Inflammatory macrophage (primary cell): ENCODE results near the gene AGAP1.

Source experiments
- DNase-seq, 2 donors: peaks; one replicate each; pipeline ENCODE4 v3.0.0-alpha.2; 2020 to 2022

Gene AGAP1

DNA sequence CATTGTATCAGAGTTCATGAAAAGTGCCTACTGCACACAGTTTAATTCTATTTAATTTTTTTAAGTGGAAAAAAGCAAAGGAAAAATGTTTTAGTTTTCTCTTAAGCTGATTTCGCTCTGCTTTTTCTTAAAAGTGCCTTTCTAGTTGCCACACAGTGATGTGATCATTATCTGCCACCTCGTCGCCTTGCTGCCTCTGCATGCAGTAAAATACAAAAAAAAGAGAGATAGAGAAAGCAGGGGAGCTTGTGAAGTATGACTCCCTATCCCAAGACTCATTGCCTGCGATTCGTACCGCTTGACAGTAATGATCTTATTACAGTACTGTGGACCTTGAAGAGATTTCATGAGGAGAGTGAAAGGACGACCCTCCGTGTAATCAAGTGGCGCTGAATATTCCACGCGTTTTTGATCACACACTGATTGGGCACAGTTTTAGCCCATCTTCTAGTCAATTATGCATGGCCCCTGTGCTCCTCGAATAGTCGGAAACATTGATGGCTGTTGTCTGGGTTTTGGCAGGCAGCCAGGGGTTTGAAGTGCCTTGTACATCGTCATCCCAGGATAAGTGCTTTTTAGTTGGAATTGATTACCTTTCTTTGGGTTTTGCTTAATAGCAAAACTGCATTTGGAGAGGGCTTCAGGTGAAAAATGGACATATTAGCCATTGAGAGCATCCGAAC lies 486.1 kb downstream of the AGAP1 start:
- DNase-seq, result no peak

DNA sequence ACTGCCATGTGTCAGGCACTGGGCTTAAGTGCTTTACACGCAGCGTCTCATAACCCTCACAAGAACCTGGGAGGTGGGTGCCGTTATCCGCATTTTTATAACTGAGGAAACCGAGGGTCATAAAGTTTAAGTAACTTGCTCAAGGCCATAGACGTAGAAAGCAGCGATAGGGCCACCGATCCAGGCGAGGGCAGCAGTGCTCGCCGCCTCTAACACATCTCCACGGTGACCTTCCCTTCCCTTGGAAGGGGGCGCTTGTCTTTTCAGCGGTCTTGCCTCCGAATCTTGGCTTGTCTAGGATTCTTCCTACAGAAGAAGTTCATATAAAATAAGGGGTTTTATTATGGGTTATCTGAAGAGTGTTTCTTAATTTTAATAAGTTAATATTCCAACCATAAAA lies 487.8 kb downstream of the AGAP1 start:
- DNase-seq, result no peak

DNA sequence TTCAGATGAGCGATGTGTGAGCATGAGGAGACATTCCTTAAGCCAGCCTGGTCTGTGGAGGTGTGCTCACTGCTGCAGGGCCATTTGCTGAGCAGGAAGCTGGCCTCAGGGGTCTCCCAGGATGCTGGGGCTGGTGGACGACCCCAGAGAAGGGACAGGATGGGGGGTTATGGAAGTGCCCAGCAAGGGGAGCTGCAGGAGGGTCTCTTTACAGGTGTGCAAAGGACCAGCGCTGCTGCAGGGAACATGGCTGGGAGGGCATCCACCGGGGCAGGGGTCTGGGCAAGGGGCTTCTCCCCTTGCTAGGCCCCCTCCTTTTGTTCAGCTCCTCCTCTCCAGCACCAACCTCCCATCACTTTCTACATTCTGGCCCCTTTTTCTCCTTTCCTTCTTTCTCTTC lies 489.2 kb downstream of the AGAP1 start:
- no peak for DNase-seq

DNA sequence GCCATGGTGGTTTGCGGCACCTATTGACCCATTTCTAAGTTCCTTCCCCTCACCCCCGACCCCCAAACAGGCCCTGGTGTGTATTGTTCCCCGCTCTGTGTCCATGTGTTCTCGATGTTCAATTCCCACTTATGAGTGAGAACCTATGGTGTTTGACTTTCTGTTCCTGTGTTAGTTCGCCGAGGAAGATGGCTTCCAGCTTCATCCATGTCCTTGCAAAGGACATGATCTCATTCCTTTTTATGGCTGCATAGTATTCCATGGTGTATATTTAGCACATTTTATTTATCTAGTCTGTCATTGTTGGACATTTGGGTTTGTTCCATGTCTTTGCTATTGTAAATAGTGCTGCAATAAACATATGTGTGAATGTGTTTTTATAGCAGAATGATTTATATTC lies 490.7 kb downstream of the AGAP1 start:
- no peak for DNase-seq

DNA sequence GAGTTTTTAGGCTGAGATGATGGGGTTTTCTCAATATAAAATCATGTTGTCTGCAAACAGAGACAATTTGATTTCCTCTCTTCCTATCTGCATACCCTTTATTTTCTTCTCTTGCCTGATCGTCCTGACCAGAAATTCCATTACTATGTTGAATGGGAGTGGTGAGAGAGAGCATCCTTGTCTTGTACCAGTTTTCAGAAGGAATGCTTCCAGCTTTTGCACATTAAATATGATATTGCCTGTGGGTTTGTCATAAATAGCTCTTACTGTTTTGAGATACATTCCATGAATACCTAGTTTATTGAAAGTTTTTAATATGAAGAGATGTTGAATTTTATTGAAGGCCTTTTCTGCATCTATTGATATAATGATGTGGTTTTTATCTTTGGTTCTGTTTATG lies 492.5 kb downstream of the AGAP1 start:
- DNase-seq, result no peak

DNA sequence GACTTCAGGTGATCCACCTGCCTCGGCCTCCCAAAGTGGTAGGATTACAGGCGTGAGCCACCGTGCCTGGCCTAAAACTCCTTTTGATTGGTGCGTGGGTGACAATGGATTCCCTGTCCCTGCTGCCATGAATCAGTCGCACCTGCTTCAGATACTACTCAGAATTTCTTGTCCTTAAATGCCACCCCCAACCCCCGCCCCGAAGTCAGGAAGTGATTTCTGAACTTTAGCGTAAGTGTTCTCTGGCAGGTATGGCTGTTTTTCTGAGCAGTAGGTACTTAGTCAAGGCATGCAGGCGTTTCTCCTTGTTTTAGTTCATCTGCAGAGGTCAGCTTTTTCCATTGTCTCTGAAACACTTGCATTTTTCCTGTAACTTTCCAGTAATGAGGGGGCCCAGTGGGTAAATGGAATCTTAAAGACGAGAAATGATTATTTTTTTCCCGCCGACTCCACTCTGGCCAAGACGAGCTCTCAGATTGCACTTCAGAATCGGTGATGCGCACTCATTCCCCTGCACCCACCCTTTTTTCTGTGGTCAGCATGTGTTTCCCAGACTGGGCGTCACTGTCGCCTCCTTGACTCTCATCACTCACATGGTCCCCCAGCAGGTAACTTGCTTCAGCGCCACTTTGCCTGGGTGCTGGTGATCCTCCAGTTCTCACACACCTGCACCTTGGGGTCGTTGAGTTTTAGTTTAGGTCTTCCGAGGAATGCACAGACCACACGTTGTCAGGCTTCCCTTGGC lies 494.6 kb downstream of the AGAP1 start:
- DNase-seq, result no peak

DNA sequence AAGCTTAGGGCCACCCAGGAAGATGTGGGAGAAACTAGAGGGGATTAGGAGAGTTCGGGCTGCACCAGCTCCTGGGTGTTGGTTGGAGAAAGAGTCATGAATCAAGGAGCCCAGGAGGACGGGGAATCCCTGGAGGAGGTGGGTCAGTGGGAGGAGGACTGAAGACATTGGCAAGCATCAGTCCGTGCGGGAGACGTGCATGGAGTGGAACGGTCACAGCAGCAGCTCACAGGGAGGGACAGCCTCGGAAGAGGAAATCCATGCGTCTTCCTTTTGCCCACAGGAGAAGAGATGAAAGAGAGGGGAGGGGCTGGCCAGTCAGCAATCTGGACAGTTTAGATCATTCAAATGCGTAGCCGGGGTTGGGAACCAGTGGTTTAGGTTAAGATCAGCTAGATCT lies 495.7 kb downstream of the AGAP1 start:
- DNase-seq, result no peak

DNA sequence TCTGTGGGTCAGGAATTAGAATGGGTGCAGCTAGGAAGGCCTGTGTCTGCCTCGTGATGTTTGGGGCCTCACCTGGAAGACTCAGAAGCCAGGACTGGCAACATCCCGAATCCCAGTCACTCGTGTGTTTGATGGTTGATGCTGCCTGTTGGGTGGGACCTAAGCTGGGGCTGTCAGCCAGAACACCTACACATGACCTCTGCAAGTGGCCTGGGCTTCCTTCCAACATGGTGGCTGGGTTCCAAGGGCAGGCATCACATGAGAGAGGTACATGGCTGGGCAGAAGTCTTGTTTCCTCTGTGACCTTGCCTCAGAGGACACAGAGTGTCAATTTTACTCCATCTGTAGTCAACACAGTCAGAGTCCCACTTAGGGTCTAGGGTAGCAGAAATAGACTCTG lies 496.5 kb downstream of the AGAP1 start:
- DNase-seq, result no peak

DNA sequence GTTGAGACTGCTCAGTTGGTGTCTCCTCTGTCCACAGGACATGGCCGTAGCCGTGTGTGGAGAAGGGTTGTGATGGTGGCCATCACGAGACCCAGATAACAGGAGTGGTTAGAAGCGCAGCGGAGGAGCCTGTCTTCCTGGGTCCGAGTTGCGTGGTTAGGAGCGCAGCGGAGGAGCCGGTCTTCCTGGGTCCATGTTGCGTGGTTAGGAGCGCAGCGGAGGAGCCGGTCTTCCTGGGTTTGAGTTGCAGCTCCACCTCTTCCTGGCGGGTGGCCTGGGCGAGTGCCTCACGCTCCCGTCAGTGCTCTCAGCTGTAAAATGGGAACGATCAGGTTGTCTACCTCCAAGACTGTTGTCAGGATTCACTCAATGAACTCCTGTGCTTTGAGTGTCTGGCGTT lies 498.2 kb downstream of the AGAP1 start:
- DNase-seq, result no peak

DNA sequence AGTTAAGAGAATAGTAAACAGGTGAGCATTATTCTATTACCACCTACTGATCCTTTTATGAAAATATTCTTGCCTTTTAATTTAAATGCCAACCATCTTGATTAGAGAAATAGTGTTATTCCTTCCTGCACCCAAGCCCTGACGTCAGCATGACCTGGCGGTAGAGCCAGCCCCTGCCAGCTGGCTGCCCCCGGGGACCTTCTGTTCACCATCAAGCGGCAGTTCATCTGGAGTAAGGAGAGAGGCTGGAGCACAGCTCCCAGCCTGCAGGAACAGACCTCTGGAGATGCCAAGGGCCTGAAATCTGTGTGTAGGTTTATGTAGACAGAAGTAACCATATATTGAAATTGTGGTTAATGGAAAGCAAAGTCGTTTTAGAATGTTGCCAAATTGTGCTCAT lies 502.6 kb downstream of the AGAP1 start:
- no peak for DNase-seq

DNA sequence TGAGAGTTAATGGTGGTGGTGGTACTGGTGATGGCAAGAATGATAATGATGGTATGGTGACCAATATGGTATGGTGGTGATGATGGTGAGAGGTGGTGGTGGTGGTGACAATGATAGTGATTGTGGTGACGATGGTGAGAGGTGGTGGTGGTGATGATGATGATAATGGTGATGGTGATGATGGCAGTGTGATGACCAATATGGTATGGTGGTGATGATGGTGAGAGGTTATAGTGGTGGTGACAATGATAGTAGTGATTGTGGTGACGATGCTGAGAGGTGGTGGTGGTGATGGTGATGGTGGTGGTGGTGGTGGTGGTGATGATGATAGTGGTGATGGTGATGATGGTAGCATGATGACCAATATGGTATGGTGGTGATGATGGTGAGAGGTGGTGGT lies 505.2 kb downstream of the AGAP1 start:
- no peak for DNase-seq

DNA sequence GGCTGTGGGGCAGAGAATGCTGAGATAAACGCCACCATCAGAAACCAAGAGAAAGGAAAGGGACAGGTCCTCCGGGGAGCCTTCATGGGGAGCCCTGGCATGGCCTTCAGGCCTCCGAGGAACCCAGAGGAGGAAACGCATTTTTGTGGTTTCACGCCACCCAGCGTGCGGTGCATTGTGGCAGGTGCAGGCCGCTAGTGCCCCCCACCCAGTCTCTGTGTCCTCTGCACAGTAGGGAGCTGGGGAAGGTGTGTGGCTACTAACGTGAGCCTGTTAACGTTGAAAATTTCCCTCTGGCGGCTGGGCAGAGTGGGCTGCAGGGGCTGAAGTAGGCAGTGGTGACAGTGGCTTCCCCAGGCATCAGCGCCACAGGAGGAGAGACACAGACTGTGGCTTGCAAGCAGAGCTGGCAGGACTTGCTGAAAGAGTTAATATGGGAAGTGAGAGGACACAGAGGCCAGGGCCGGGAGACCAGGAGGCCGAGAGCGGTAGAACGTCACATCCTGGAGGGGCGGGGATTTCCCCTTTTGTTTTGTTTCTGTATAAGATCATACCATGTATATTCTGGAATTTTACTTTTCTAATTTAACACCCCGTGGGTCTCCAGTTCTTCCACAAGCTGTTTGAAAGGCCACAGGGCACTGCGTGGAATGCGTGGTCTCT lies 507.5 kb downstream of the AGAP1 start:
- DNase-seq, result no peak

DNA sequence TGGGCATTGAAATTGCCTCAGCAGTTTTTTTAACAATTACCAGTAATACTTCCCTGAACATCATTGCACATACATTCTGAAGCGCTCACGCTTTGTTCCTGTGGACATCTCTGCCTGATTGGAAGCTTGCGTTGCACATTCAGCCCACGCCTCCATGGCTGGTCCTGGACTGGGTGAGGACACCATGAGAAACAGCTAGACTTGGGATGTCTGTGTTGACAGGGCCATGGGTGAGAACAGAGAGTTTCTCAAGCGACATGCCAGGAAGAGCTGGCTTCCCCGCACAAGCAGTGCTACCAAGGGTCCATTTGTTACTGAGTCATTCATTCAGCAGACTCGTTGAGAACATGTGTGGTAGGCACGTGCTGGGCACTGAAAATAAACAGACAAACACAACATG lies 508.0 kb downstream of the AGAP1 start:
- DNase-seq, result no peak

DNA sequence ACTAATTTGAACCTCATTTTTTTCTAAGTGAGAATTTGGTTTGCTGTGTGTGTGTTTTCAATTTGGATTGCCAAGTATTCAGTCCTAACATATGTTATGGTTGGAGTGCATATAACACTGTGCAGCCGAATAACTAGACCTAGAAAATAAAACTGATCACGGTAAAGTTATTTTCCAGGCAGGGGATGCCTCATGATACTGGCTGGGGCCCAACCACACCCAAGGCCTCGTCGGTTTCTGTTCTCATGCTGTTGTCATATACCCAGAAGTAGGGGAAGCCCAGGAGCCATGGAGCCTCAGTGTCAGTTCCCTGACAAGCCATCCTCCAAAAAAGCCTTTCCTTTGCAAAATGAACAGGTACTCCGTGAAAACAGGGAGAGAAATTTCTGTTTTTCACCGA lies 514.2 kb downstream of the AGAP1 start:
- DNase-seq, result no peak

DNA sequence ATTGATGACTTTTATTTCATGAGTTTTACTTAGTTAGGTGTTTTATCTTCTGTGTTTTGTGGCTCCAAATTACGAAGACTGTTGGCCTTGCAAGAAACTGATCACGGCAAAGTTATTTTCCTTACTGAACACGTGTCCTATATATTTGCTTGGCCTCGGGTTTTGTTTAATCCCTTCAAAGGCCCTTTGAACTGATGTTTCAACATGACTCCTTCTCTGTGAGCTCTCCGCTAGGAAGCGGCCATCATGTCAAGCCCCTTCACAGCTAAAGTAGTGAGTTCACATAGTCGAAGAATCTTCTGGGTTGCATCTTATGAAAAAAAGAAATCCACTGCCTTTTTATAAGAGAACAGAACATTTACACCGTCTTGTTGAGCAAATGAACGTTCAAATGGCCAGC lies 515.0 kb downstream of the AGAP1 start:
- no peak for DNase-seq

DNA sequence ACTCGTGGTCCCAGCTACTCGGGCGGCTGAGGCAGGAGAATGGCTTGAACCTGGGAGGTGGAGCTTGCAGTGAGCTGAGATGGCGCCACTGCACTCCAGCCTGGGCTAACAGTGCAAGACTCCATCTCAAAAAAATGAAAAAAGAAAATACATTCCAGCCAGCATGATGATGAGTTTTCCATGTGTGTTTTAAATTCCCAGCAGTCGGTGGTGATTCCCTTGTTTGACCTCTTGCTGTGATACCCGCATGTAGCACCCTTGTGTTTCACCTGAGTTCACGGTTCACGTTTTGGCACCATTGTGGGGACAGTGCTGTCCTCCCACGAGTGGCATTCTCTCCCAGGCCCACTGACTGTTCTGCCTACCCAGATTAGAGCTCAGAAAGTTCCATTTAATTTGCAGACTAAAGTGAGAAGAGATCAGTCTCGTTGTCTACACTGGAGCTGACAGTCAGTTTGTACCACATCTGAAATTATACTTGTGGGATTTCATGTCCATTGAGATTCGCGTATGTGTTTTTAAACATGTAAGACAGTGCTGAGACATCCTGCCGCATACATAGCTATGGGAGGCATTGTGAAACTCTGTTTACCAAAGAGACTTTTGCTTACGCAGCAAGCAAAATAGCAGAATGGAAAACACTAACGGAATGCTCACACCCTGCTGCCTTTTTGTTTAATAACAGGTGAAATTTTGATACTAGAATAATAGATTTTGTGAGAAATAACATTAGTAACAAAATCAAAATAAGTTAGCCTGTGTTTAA lies 517.3 kb downstream of the AGAP1 start:
- DNase-seq, result no peak

DNA sequence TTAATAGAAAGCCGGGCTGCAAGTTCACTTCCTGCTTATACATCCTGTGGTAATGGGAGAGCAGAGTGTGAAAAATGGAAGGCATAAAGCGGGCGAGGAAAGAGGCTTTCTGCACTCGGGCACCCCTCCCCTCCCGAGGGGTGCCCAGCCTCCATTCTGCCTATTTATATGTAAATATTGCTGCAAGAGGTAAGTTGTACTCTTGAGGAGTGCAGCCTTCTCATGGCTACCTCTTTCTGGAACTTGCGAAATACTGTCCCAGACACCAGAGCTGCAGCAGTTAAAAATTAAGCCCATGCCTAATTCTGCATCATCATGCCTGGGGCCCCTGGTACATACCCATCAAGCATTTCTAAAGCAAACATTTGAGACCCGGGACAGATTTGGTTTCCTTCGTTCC lies 518.3 kb downstream of the AGAP1 start:
- DNase-seq, result no peak

DNA sequence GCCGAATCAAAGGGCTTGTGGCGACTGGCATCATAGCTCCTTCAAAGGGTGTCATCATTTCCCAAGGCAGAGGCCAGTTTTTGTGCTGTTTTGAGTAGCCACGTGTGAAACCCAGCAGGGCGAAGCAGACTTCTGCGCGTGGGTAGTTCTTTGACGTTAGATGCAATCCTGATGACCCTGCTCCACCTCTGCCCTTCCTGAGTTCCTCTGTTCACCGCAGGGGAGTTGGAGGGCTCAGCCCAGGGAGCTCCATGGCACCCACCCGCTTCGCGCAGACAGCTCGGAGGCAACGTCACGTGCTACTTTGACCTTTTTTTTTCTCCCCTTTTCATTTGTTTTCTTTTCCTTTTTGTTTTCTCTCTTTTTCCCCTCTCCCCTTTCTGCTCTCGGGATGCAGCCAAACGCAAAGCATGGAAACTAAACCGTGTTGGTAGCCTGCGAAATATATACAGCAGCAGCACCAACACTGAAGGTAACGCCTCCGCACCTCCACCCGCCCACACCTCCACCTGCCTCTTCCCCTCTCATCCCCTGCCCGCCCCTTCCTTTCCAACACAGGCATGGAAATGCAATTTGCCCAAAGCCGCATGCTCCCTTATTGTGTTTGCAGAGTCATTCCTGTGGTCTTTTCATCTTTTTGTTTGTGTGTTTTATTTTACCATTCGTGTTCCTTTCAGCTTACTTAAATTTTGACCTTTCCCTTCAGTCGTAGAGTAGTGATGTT lies 520.7 kb downstream of the AGAP1 start:
- DNase-seq, result no peak

DNA sequence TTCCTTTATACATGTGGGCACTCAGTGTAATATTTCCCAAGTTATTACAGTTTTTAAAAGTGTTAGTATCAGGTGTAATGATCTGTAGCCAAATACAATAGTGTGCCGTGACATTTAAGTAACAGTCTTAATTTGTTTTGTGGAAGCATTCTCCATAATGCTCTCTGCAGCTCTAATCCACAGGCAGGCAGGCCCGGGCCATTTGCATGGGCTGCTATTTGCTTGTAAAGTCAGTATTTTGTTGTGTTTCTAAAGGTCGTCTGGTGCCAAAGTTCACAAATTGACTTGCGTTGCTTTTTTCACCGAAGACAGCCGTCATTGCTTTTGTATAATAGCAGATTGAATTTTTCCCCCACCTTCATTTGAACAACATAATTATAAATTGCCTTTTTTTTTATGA lies 521.3 kb downstream of the AGAP1 start:
- DNase-seq, result no peak

DNA sequence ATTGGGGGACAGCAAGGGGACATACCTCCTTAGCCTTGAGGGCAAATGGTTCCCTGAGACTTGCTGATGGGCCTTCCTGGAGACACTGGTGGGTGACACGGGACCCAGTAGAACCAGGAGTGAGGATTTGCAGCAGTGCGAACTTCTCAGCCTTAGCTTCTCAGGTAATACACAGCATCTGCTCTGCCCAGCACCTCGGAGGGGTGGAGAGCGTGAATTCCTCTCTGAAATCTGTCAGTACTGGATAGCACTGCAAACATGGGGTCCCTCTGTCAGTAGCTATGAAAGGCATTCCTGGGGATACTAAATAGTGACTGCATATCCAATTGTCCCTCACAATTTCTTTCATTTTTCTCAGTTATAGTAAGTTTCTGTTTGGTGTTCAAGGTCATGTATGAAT lies 522.7 kb downstream of the AGAP1 start:
- DNase-seq, result no peak

DNA sequence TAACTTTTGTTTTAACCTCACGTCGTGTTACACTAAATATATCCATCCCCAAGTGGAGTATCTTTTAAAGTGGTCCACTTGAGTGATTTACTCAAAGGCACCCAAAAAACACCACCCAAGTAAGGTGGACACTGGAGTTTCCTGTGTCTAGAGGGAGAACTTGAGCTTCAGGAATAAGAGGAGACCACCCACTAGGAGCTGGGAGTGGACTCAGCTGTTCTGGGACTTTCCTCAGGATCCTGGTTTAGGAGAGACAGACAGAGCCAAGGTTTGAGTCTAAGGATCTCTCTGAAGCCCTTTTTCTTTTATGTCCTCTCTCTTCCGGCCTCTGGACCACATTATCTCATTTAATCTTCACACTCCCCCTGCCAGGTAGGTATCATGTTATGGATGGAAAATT lies 523.6 kb downstream of the AGAP1 start:
- DNase-seq, result no peak

DNA sequence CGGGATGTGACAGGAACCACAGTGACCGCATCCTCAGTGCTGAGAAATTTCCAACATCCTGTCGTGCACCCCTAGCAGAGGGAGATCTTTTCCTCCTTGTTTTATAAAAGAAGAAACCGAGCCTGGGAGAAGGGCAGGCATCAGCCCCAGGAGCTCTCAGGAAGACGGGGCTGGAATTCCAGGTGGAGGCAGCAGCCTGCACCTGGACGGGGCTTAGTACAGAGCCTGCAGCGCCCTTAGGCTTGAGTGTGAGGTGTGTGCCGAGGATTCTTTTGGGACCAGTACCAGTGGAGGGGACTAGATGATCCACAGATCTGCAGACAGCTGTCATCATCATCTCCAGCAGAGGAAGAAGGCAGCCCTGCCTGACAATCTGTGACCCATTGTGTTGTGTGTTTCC lies 525.6 kb downstream of the AGAP1 start:
- no peak for DNase-seq
